Effector memory CD4-positive, alpha-beta T cell (primary cell): ENCODE measurements around the gene GALNT9.
"Not testable (repeated sequence)": the region's sequence is repeated elsewhere in the genome, so short reads cannot be mapped to it uniquely, and the experiment has no call there.

Experiments
- DNase-seq, 3 donors: peaks; one replicate each; pipeline ENCODE4 v3.0.0-alpha.2; 2020
- H3K27ac ChIP-seq: 2 replicates; pipeline ENCODE4 v1.7.0; 2013; ENCODE audit warnings: mild to moderate bottlenecking, low read length, moderate library complexity; ENCODE audit not compliant: insufficient read depth, poor library complexity, severe bottlenecking
- H3K27me3 ChIP-seq: replicated peaks from 2 replicates; pipeline ENCODE4 v1.7.0; 2013; ENCODE audit warnings: mild to moderate bottlenecking, low read length; ENCODE audit not compliant: insufficient read depth, control insufficient read depth, poor library complexity, severe bottlenecking
- H3K36me3 ChIP-seq: 2 replicates; pipeline ENCODE4 v1.7.0; 2013; ENCODE audit warnings: mild to moderate bottlenecking, low read length, moderate library complexity; ENCODE audit not compliant: control insufficient read depth, insufficient read depth
- H3K4me1 ChIP-seq: 2 replicates; pipeline ENCODE4 v1.7.0; 2013; ENCODE audit warnings: low read length, mild to moderate bottlenecking; ENCODE audit not compliant: control insufficient read depth, insufficient read depth, poor library complexity, severe bottlenecking
- H3K4me3 ChIP-seq: 2 replicates; pipeline ENCODE4 v1.7.0; 2013; ENCODE audit warnings: low read length, low read depth, mild to moderate bottlenecking; ENCODE audit not compliant: insufficient read depth, poor library complexity, severe bottlenecking
- H3K9me3 ChIP-seq: 2 replicates; pipeline ENCODE4 v1.7.0; 2013; ENCODE audit warnings: mild to moderate bottlenecking, low read length, moderate library complexity; ENCODE audit not compliant: control insufficient read depth

GALNT9 gene

GRCh38 chr12:132270969-132271754 lies 58.2 kb downstream of the GALNT9 start:
- Histone ChIP-seq H3K27me3 (no peaks in the 10 kb centered on the region), H3K36me3 (no peaks in the 10 kb centered on the region), H3K27ac (no peak overlapping the region), H3K9me3 (no peaks in the 10 kb centered on the region), H3K4me3 (no peak overlapping the region), H3K4me1 (no peaks in the 10 kb centered on the region)
- no peak for DNase-seq

GRCh38 chr12:132270516-132270915 lies 58.9 kb downstream of the GALNT9 start:
- no peaks in the 10 kb centered on the region for H3K4me1 ChIP-seq
- H3K9me3 ChIP-seq: no peaks in the 10 kb centered on the region
- no peaks in the 10 kb centered on the region for H3K36me3 ChIP-seq
- no peaks in the 10 kb centered on the region for H3K27me3 ChIP-seq
- no peak overlapping the region for H3K27ac ChIP-seq
- no peak for DNase-seq
- H3K4me3 ChIP-seq: no peak overlapping the region

- H3K4me1 ChIP-seq: no peaks in the 10 kb centered on the region
- no peak for DNase-seq
- no peaks in the 10 kb centered on the region for H3K27me3 ChIP-seq
- H3K27ac ChIP-seq: no peak overlapping the region
- no peaks in the 10 kb centered on the region for H3K36me3 ChIP-seq
- H3K4me3 ChIP-seq: no peak overlapping the region
- H3K9me3 ChIP-seq: no peaks in the 10 kb centered on the region
These were observed 60.0 kb downstream of the GALNT9 start for GRCh38 chr12:132269271-132269968.

- Histone ChIP-seq H3K27me3 (no peaks in the 10 kb centered on the region), H3K36me3 (no peaks in the 10 kb centered on the region), H3K4me3 (no peak overlapping the region), H3K4me1 (no peaks in the 10 kb centered on the region), H3K27ac (no peak overlapping the region), H3K9me3 (no peaks in the 10 kb centered on the region)
- no peak for DNase-seq
These were observed 60.7 kb downstream of the GALNT9 start for GRCh38 chr12:132268674-132269073.

- DNase-seq: no peak
- Histone ChIP-seq H3K36me3 (no peaks in the 10 kb centered on the region), H3K27ac (no peak overlapping the region), H3K4me1 (no peaks in the 10 kb centered on the region), H3K9me3 (no peaks in the 10 kb centered on the region), H3K4me3 (no peak overlapping the region), H3K27me3 (no peaks in the 10 kb centered on the region)
These were observed 61.5 kb downstream of the GALNT9 start for GRCh38 chr12:132267873-132268272.

- H3K36me3 ChIP-seq: no peaks in the 10 kb centered on the region
- H3K9me3 ChIP-seq: no peaks in the 10 kb centered on the region
- H3K27ac ChIP-seq: no peak overlapping the region
- DNase-seq: no peak
- H3K4me1 ChIP-seq: no peaks in the 10 kb centered on the region
- H3K27me3 ChIP-seq: no peaks in the 10 kb centered on the region
- H3K4me3 ChIP-seq: no peak overlapping the region
These were observed 62.6 kb downstream of the GALNT9 start for GRCh38 chr12:132266802-132267201.

GRCh38 chr12:132266370-132266769 lies 63.0 kb downstream of the GALNT9 start:
- Histone ChIP-seq H3K4me3 (no peak overlapping the region), H3K36me3 (no peaks in the 10 kb centered on the region), H3K4me1 (no peaks in the 10 kb centered on the region), H3K27me3 (no peaks in the 10 kb centered on the region), H3K9me3 (no peaks in the 10 kb centered on the region), H3K27ac (no peak overlapping the region)
- no peak for DNase-seq

GRCh38 chr12:132265822-132266221 lies 63.6 kb downstream of the GALNT9 start:
- H3K4me3 ChIP-seq, H3K27me3 ChIP-seq, H3K27ac ChIP-seq, H3K9me3 ChIP-seq, H3K4me1 ChIP-seq, DNase-seq, H3K36me3 ChIP-seq: not testable (repeated sequence)

GRCh38 chr12:132265056-132265800 lies 64.2 kb downstream of the GALNT9 start:
- H3K36me3 ChIP-seq: no peaks in the 10 kb centered on the region

More at GRCh38 chr12:132265056-132265800, 64.2 kb downstream of the GALNT9 start:
- H3K27ac ChIP-seq: no peak overlapping the region
- no peak overlapping the region for H3K4me3 ChIP-seq
- no peaks in the 10 kb centered on the region for H3K4me1 ChIP-seq
- H3K27me3 ChIP-seq: no peaks in the 10 kb centered on the region
- H3K9me3 ChIP-seq: no peaks in the 10 kb centered on the region
- no peak for DNase-seq
